HepG2 (cell line): ENCODE results near the gene TLCD5. TPM values are rescaled to one million over a fixed set of nuclear protein-coding genes. Genes with fewer than 3 reads are reported as not detected.

Experiments
- BHLHE40 ChIP-seq: IDR thresholded peaks from 2 replicates; pipeline ENCODE4 v1.6.1; 2011; ENCODE audit warnings: low read length, improper control_type of control experiment
- CBFB ChIP-seq: sonication (generic); formaldehyde crosslinking; IDR thresholded peaks from 2 replicates; pipeline ENCODE4 v1.4.0; 2020; ENCODE audit warnings: missing genetic modification reagents
- GLI4 ChIP-seq: sonication (generic); formaldehyde crosslinking; IDR thresholded peaks from 2 replicates; pipeline ENCODE4 v1.5.1; 2020; ENCODE audit warnings: missing genetic modification reagents, mild to moderate bottlenecking, moderate library complexity, borderline replicate concordance
- NFE2L2 ChIP-seq: fragments of 150-350 bp; IDR thresholded peaks from 2 replicates; pipeline ENCODE4 v1.6.1; 2014; ENCODE audit warnings: low read length
- PAWR ChIP-seq: sonication (generic); formaldehyde crosslinking; IDR thresholded peaks from 2 replicates; pipeline ENCODE4 v1.4.0; 2020; ENCODE audit warnings: missing genetic modification reagents, mild to moderate bottlenecking, borderline replicate concordance
- ZFP36 ChIP-seq: fragments of 150-350 bp; IDR thresholded peaks from 2 replicates; pipeline ENCODE4 v1.6.1; 2018; ENCODE audit warnings: borderline replicate concordance, low read length, low read depth; ENCODE audit not compliant: partially characterized antibody
- ZNF562 ChIP-seq: sonication (generic); formaldehyde crosslinking; IDR thresholded peaks from 2 replicates; pipeline ENCODE4 v1.8.0; 2022; ENCODE audit warnings: missing genetic modification reagents, borderline replicate concordance
- polyA plus RNA-seq, 8 experiments: library from polyadenylated mRNA; depleted of rRNA in 3 of 8; stranded (reverse) in 7 of 8; unstranded in 1 of 8; fragments of >200 nt; fragmentation: Illumina TruSeq in 4 of 8; extraction: Trizol in 4 of 8; gene quantifications; 2 replicates each; pipeline versions ENCODE4 v1.2.1 to v1.2.3, GENCODE V29; 2011 to 2016; ENCODE audit warnings: low read depth in 4 of 8, missing spikeins in 1 of 8, mixed read lengths in 1 of 8; ENCODE audit not compliant: insufficient read depth in 1 of 8
- total RNA-seq, 5 experiments: library from RNA; depleted of rRNA; stranded (reverse); fragments of >200 nt; fragmentation: Illumina TruSeq; extraction: Trizol; gene quantifications; 2 replicates each; pipeline ENCODE4 v1.2.3, GENCODE V29; 2016; ENCODE audit warnings: low read depth in 1 of 5
- TF ChIP-seq, protein P1 (sequence below): sonication (generic); formaldehyde crosslinking; IDR thresholded peaks from 2 replicates; pipeline ENCODE4 v1.5.1; 2020; ENCODE audit warnings: missing genetic modification reagents, mild to moderate bottlenecking, borderline replicate concordance
- TF ChIP-seq, protein P2 (sequence below): sonication (generic); formaldehyde crosslinking; IDR thresholded peaks from 2 replicates; pipeline ENCODE4 v1.5.0; 2020; ENCODE audit warnings: missing genetic modification reagents, mild to moderate bottlenecking, borderline replicate concordance
- TF ChIP-seq, protein P3 (sequence below): sonication (generic); formaldehyde crosslinking; IDR thresholded peaks from 2 replicates; pipeline ENCODE4 v1.4.0; 2020; ENCODE audit warnings: mild to moderate bottlenecking, missing genetic modification reagents
- TF ChIP-seq, protein P4 (sequence below): sonication (generic); formaldehyde crosslinking; IDR thresholded peaks from 2 replicates; pipeline ENCODE4 v1.8.1; 2023; ENCODE audit warnings: mild to moderate bottlenecking, moderate library complexity, missing genetic modification reagents
- TF ChIP-seq, protein P5 (sequence below): sonication (generic); formaldehyde crosslinking; IDR thresholded peaks from 2 replicates; pipeline ENCODE4 v1.9.0; 2021; ENCODE audit warnings: missing genetic modification reagents, borderline replicate concordance
- TF ChIP-seq, protein P6 (sequence below): sonication (generic); formaldehyde crosslinking; IDR thresholded peaks from 2 replicates; pipeline ENCODE4 v1.5.1; 2020; ENCODE audit warnings: missing genetic modification reagents, mild to moderate bottlenecking, borderline replicate concordance
- TF ChIP-seq, protein P7 (sequence below): IDR thresholded peaks from 2 replicates; pipeline ENCODE4 v1.6.1; 2016; ENCODE audit warnings: missing compliant biosample characterization, missing genetic modification reagents, borderline replicate concordance

Gene TLCD5
- total and polyA plus RNA-seq, 2 of the 13 experiments (the other 11 are each of a cell fraction or from before 2014, with no cell fraction given) = 6.1 to 7.6 TPM

DNA sequence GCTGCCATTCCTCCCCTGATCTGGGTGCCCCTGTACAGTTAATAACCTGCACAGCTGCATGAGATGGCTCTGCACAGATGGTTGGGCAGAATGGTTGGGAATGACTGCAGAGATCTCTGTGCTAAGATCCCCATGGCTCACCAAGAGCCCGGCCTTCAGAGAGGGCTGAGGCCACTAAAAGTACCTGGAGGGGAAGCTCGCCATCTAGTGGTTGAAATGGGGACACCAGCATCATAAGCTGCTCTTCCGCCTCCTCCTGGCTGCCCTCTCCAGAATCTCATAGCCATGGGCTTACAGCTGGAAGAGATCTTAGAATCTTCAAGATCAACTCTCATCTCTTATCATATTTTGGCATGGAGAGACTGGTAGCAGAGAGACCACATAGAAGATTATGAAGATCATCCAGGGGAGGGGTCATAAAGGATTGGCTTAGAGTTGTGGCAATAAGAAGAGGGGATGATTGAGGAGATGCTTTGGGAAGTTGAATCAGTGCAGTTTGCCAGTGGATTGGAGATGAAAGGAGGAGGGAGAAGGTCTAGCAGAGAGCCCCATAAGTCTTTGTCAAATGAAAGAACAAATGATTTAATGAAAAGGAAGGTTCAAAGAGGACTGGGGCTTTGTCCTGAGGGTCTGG is 22.0 kb upstream of the TLCD5 start (continued):
- TF ChIP-seq, protein P1, sequence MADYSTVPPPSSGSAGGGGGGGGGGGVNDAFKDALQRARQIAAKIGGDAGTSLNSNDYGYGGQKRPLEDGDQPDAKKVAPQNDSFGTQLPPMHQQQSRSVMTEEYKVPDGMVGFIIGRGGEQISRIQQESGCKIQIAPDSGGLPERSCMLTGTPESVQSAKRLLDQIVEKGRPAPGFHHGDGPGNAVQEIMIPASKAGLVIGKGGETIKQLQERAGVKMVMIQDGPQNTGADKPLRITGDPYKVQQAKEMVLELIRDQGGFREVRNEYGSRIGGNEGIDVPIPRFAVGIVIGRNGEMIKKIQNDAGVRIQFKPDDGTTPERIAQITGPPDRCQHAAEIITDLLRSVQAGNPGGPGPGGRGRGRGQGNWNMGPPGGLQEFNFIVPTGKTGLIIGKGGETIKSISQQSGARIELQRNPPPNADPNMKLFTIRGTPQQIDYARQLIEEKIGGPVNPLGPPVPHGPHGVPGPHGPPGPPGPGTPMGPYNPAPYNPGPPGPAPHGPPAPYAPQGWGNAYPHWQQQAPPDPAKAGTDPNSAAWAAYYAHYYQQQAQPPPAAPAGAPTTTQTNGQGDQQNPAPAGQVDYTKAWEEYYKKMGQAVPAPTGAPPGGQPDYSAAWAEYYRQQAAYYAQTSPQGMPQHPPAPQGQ (CRISPR knock-in tag) = no peak
- no peak for TF ChIP-seq PAWR (CRISPR knock-in tag)
- TF ChIP-seq, protein P2, sequence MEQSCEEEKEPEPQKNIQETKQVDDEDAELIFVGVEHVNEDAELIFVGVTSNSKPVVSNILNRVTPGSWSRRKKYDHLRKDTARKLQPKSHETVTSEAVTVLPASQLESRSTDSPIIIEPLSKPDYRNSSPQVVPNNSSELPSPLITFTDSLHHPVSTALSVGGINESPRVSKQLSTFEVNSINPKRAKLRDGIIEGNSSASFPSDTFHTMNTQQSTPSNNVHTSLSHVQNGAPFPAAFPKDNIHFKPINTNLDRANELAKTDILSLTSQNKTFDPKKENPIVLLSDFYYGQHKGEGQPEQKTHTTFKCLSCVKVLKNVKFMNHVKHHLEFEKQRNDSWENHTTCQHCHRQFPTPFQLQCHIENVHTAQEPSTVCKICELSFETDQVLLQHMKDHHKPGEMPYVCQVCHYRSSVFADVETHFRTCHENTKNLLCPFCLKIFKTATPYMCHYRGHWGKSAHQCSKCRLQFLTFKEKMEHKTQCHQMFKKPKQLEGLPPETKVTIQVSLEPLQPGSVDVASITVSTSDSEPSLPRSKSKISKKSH (CRISPR knock-in tag) = no peak
- TF ChIP-seq, protein P3, sequence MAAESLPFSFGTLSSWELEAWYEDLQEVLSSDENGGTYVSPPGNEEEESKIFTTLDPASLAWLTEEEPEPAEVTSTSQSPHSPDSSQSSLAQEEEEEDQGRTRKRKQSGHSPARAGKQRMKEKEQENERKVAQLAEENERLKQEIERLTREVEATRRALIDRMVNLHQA (CRISPR knock-in tag) = no peak
- no peak for TF ChIP-seq BHLHE40
- no peak for TF ChIP-seq GLI4 (CRISPR knock-in tag)
- TF ChIP-seq CBFB (CRISPR knock-in tag) = no peak
- no peak for TF ChIP-seq NFE2L2
- TF ChIP-seq ZNF562 (CRISPR knock-in tag) = no peak
- TF ChIP-seq, protein P4, sequence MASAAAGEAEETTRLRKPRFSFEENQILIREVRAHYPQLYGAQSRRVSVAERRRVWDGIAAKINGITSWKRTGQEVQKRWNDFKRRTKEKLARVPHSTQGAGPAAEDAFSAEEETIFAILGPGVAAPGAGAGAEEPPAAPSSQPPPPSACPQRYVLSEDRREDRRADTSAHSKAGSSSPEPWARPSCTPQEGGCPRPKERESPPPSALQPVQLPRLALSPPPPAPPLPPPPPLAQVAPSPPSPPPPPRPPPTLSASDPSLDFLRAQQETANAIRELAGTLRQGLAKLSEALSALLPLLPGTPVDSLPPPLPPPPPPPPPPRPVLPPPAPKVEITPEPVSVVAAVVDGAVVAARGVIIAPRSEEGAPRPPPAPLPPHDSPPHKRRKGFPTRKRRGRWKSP = no peak
- TF ChIP-seq, protein P5, sequence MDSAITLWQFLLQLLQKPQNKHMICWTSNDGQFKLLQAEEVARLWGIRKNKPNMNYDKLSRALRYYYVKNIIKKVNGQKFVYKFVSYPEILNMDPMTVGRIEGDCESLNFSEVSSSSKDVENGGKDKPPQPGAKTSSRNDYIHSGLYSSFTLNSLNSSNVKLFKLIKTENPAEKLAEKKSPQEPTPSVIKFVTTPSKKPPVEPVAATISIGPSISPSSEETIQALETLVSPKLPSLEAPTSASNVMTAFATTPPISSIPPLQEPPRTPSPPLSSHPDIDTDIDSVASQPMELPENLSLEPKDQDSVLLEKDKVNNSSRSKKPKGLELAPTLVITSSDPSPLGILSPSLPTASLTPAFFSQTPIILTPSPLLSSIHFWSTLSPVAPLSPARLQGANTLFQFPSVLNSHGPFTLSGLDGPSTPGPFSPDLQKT (CRISPR knock-in tag) = no peak
- TF ChIP-seq, protein P6, sequence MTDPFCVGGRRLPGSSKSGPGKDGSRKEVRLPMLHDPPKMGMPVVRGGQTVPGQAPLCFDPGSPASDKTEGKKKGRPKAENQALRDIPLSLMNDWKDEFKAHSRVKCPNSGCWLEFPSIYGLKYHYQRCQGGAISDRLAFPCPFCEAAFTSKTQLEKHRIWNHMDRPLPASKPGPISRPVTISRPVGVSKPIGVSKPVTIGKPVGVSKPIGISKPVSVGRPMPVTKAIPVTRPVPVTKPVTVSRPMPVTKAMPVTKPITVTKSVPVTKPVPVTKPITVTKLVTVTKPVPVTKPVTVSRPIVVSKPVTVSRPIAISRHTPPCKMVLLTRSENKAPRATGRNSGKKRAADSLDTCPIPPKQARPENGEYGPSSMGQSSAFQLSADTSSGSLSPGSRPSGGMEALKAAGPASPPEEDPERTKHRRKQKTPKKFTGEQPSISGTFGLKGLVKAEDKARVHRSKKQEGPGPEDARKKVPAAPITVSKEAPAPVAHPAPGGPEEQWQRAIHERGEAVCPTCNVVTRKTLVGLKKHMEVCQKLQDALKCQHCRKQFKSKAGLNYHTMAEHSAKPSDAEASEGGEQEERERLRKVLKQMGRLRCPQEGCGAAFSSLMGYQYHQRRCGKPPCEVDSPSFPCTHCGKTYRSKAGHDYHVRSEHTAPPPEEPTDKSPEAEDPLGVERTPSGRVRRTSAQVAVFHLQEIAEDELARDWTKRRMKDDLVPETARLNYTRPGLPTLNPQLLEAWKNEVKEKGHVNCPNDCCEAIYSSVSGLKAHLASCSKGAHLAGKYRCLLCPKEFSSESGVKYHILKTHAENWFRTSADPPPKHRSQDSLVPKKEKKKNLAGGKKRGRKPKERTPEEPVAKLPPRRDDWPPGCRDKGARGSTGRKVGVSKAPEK (CRISPR knock-in tag) = no peak
- peak; percentile 24 for TF ChIP-seq ZFP36
- TF ChIP-seq, protein P7, sequence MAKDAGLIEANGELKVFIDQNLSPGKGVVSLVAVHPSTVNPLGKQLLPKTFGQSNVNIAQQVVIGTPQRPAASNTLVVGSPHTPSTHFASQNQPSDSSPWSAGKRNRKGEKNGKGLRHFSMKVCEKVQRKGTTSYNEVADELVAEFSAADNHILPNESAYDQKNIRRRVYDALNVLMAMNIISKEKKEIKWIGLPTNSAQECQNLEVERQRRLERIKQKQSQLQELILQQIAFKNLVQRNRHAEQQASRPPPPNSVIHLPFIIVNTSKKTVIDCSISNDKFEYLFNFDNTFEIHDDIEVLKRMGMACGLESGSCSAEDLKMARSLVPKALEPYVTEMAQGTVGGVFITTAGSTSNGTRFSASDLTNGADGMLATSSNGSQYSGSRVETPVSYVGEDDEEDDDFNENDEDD (CRISPR knock-in tag) = no peak
